Gastrocnemius medialis (tissue), 4 donors: ENCODE results near the gene CATSPERB.

Source experiments
- POLR2A ChIP-seq, 2 donors: fragments of 450-650 bp; IDR thresholded peaks; one replicate each; pipeline ENCODE4 v1.6.1; 2017; ENCODE audit warnings: antibody characterized with exemption in 2 of 2, mild to moderate bottlenecking in 2 of 2, moderate library complexity in 2 of 2
- TF ChIP-seq, protein P1 (sequence below), 5 experiments: fragments of 450-650 bp in 3 of 5; fragments of 200-600 bp in 2 of 5; sonication (generic) in 2 of 5; IDR thresholded peaks in 4 of 5; conservative IDR thresholded peaks in 1 of 5; 1 replicate in 4 of 5; 2 replicates in 1 of 5; pipeline ENCODE4 v1.5.1; 2016 to 2019; ENCODE audit warnings: antibody characterized with exemption in 5 of 5, mild to moderate bottlenecking in 3 of 5, moderate library complexity in 3 of 5

DNA sequence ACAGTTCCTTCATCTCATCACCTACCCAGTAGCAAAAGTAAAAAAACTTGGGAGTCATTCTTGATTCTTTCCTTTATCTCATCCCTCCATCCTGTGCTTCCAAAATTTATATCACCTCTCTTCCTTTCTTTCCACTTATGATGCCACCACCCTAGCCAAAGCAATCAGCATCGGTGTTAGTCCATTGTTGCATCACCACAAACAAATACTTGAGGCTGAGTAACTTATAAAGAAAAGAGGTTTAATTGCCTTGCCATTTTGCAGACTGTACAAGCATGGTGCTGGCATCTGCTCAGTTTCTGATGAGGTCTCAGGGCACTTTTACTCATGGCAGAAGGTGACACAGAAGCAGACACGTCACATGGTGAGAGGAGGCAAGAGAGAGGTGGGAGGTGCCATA, 19.8 kb upstream of the CATSPERB start:
- TF ChIP-seq, protein P1, sequence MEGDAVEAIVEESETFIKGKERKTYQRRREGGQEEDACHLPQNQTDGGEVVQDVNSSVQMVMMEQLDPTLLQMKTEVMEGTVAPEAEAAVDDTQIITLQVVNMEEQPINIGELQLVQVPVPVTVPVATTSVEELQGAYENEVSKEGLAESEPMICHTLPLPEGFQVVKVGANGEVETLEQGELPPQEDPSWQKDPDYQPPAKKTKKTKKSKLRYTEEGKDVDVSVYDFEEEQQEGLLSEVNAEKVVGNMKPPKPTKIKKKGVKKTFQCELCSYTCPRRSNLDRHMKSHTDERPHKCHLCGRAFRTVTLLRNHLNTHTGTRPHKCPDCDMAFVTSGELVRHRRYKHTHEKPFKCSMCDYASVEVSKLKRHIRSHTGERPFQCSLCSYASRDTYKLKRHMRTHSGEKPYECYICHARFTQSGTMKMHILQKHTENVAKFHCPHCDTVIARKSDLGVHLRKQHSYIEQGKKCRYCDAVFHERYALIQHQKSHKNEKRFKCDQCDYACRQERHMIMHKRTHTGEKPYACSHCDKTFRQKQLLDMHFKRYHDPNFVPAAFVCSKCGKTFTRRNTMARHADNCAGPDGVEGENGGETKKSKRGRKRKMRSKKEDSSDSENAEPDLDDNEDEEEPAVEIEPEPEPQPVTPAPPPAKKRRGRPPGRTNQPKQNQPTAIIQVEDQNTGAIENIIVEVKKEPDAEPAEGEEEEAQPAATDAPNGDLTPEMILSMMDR (IDR thresholded peaks at IDR 0.05 in 4 of 5, conservative IDR thresholded peaks at IDR 0.05 in 1 of 5) = no peak
- TF ChIP-seq POLR2A (IDR thresholded peaks at IDR 0.05) = no peak
